ENCODE measurements around the gene CCL25.

The CCL25 gene

DNA sequence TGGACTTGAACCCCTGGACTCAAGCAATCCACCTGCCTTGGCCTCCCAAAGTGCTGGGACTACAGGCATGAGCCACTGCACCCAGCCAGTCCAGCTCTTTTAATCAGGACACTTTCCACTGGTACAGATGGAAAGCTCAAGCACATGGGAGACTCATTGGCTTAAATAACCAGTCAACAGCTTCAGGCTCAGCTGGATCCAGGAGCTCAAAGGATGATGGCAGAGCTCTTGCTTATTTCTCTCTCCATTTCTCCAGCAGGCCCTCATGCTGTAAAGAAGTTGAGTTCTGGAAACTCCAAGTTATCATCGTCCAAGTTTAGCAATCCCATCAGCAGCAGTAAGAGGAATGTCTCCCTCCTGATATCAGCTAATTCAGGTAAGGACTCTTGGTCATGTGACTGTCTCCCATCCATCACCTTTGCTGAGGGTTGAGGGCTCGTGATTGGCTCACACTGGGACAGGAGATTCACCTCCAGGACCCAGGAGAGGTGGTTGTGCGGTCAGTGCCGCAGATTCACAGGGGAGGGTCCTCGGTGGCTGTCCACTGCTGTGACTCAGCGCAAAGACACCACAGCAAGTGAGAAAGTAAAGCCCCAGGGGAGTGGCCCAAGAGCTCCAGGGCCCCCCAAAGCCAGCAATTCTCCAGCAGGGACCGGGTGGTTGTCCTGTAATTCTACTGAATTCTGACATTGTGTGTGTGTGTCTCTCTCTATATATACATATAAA, 5.1 kb downstream of the CCL25 start:
- TF ChIP-seq, protein P1, sequence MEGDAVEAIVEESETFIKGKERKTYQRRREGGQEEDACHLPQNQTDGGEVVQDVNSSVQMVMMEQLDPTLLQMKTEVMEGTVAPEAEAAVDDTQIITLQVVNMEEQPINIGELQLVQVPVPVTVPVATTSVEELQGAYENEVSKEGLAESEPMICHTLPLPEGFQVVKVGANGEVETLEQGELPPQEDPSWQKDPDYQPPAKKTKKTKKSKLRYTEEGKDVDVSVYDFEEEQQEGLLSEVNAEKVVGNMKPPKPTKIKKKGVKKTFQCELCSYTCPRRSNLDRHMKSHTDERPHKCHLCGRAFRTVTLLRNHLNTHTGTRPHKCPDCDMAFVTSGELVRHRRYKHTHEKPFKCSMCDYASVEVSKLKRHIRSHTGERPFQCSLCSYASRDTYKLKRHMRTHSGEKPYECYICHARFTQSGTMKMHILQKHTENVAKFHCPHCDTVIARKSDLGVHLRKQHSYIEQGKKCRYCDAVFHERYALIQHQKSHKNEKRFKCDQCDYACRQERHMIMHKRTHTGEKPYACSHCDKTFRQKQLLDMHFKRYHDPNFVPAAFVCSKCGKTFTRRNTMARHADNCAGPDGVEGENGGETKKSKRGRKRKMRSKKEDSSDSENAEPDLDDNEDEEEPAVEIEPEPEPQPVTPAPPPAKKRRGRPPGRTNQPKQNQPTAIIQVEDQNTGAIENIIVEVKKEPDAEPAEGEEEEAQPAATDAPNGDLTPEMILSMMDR (IDR thresholded peaks at IDR 0.05; ENCODE audit: borderline replicate concordance, control extremely low read depth, extremely low read depth, insufficient read depth, missing control alignments): no peak
- in situ Hi-C loops (cut with MboI; ENCODE audit: low sequenced_read_pairs, unreplicated experiment): no loop called here

DNA sequence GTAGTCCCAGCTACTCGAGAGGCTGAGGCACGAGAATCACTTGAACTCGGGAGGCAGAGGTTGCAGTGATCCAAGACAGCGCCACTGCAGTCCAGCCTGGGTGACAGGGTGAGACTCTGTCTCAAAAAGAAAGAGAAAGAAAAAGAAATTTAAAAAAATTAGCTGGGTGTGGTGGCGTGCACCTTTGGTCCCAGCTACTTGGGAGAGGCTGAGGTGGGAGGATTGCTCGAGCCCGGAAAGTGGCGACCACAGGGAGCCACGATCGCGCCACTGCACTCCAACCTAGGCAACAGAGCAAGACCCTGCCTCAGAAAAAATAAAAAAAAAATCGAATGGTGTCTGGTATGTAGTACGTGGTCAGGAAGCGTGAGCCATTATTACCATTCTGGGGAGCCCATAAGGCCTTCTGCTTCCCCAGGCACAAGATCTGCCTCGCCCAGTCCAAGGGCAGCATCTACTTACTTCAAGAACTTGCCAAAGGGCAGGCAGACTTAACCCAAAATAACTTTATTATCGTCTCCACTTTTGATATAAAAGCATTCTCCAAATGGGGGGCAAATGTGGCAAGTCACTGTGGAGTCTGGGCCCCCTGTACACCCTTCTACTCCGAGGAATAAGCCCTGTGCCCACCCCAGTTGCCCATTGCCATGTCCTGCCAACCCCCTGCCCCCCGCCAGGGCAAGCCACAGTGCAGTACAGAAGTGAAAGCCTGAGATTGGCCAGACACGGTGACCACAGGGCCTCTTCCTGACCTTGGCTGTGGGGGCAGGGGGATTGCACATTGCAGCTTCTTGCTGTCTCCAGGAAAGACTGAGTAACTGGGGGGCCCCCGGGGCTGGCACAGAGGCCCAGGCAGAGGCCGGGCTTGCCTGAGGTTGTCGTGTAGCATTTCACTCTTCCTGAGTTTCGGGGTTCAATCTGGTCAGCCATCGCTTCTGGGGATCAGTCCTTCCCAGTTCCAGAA, 12.6 kb downstream of the CCL25 start:
- in situ Hi-C loops (cut with MboI; ENCODE audit: low sequenced_read_pairs, unreplicated experiment): no loop called here

More for the DNA sequence above, 5.1 kb downstream of the CCL25 start:
- no peak for DNase-seq (ENCODE audit: low spot score)

DNA sequence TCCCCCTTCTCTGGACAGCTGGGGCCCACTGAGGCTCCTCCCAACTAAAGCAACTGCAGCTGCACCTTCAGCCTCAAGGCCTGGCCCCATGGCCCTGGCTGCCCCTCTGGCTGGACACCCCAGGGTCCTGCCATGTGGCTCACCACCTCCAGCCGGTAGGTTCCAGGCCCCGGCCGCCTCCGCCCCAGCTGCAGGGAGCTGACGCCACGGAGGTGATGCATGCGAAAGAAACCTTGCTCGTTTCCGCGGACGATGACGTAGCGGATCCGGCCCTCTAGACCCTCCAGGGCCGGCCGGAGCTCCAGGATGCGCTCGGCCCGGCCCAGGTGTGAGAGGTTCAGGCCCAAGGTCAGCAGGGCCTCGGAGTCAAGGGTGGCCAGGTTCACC, 13.3 kb downstream of the CCL25 start:
- TF ChIP-seq, protein P1 (IDR thresholded peaks at IDR 0.05; ENCODE audit: borderline replicate concordance, control extremely low read depth, extremely low read depth, insufficient read depth, missing control alignments): no peak
- in situ Hi-C loops (cut with MboI; ENCODE audit: low sequenced_read_pairs, unreplicated experiment): no loop called here
- no peak for DNase-seq (ENCODE audit: low spot score)

More for the DNA sequence above, 12.6 kb downstream of the CCL25 start:
- TF ChIP-seq, protein P1 (IDR thresholded peaks at IDR 0.05; ENCODE audit: borderline replicate concordance, control extremely low read depth, extremely low read depth, insufficient read depth, missing control alignments): no peak
- DNase-seq (ENCODE audit: low spot score): no peak

DNA sequence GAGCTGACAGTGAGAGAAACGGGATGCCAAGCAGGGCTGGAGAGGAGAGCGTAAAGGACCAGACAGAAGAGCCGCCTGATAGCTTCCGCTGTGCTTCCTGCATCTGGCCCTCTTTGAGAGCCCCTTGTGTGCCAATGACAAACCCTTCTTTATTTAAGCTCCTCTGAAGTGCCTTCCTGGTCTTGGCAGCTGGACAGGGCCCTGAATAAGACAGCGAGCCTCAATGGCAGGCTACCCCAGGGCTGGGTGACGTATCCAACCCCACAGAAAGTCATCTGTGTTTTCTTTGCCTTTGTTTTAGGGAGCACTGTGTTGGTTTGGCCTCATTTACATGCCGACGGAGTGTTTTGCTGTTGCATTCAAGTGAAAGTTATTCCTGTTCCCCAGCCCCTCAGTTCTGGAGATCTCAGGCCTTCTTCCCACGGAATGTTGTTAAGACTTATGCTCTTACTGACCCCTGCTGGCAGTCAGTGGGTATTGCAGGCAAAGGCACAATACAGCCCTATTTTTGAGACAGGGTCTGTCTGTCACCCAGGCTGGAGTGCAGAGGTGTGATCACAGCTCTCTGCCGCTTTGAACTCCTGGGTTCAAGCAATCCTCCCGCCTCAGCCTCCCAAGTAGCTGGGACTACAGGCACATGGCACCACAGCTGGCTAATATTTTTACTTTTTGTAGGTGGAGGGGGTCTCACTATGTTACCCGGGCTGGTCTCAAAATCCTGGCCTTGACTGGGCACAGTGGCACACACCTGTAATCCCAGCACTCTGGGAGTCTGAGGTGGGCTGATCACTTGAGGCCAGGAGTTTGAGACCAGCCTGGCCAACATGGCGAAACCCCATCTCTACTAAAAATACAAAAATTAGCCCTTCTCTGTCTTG, 16.8 kb downstream of the CCL25 start:
- TF ChIP-seq, protein P1 (IDR thresholded peaks at IDR 0.05; ENCODE audit: borderline replicate concordance, control extremely low read depth, extremely low read depth, insufficient read depth, missing control alignments): peak; percentile 55
- no peak for DNase-seq (ENCODE audit: low spot score)
- in situ Hi-C loops (cut with MboI; ENCODE audit: low sequenced_read_pairs, unreplicated experiment): no loop called here

DNA sequence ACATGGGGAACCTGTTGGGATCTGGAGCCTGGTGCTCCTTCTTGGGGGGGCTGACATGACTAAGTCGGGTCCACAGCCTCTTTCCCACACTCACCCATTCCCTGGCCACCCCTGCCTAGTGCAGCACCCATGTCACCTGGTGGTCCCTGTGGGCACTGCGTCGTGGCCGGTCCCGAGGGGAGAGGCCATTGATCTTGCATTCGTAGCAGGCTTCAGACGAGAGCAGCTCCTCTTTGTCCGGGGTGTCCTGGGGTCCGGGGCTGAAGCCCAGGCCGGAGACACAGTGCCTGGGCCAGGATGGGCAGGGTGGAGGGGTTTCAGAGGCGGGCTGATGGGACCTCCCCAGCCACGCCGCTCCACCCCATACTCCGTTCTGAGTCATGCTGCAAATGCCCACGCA, 19.4 kb downstream of the CCL25 start:
- in situ Hi-C loops (cut with MboI; ENCODE audit: low sequenced_read_pairs, unreplicated experiment): no loop called here
- TF ChIP-seq, protein P1 (IDR thresholded peaks at IDR 0.05; ENCODE audit: borderline replicate concordance, control extremely low read depth, extremely low read depth, insufficient read depth, missing control alignments): no peak
- DNase-seq (ENCODE audit: low spot score): no peak

DNA sequence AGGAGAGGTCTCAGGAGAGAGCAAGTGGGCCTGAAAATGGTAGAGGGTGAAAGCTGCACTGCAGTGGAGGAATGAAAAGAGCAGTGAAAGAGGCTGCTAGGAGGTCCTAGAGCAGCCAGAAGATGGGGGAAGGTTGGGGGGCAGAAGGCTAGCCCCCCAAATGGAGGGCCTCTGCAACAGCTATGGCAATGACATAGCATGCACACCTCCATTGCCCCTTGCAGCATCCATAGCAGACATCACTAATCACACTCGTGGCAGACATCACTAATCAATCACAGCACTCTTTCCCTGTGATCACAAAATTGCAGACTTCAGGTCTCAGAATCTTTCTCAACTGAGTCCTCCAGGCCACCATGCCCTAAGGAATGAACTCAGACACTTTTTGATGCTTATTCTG, 21.9 kb downstream of the CCL25 start:
- DNase-seq (ENCODE audit: low spot score): no peak
- in situ Hi-C loops (cut with MboI; ENCODE audit: low sequenced_read_pairs, unreplicated experiment): no loop called here
- TF ChIP-seq, protein P1 (IDR thresholded peaks at IDR 0.05; ENCODE audit: borderline replicate concordance, control extremely low read depth, extremely low read depth, insufficient read depth, missing control alignments): no peak

Data from GM13976 (cell line).